Left forelimb (tissue), 1 donor: ENCODE measurements around the gene MFAP1.

ENCODE experiments used
- DNase-seq: peaks from one replicate; pipeline ENCODE4 v3.0.0-alpha.2; 2018; ENCODE audit warnings: low spot score

MFAP1 gene

DNA sequence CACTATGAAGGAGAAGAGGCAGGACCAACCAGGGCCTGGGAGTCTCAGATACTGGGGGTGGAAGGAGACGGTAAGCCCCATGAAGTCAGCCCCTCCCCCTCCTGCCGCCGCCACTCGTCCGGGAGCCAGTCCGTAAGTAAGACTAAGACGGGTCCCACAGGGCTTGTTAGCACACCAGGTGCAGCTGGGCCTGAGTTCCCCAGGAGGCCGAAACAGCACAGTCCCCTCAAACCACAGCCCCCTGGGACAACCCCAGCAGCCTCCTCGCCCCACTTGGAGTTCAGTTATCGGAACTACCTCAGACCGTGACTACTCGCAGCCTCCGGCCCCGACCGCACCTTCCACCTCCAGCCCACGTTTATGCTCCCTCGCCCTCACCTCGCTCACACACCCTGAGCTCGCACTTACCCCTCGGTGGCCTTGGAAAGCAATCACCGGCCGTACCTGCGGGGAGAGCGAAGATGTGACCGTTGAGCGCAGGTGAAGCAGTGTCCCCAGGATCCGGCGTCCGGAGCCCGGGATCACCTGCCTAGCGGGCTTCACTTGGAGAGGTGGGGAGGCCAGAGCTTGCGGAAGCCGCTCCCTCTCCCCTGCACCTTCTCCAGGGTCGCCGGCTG, 48.3 kb downstream of the MFAP1 start:
- no peak for DNase-seq

DNA sequence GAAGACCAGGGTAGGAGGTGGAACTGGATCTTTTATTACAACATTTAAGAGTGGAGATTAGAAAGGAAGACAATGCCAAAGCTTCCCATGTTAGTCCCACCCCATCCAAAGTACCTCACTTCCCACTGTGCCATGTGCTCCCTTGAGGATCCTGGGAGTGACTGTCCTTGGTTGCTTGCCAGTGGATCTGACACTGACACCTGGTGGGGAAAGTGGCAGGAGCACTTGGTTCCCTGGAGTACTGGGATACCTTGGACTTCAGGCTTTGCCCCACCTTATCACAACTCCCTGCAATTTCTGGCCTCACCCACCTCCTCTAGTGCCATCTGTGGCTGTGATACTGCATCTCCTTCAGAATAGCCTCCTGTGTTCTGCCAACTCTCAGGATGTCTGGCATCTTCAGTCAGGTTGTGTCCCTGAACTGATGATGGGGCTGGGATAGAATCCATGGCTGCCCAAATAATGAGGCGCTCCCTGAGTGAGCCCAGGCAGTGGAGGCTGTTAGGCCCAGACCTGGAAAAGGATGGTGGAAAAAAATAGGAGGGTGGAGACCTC, 49.0 kb downstream of the MFAP1 start:
- no peak for DNase-seq

DNA sequence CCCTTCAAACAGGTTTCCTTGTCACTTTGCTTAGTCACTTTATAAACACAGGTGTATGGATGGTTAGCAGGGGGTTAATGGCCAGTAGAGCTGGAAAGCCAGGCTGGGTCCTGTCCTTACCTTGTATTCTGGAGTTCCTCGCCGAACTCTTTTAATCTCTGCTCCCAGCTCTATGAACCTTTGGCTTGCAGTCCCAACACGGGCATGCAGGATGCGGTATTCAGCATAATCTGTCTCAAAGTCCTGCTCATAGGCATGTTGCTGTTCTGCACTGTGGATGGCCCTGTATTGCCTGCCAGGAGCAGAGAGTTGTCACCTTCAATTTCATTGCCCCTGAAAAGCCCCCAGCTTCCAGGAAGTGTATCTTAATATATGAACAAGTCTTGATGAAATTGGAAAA, 50.4 kb downstream of the MFAP1 start:
- DNase-seq: no peak

DNA sequence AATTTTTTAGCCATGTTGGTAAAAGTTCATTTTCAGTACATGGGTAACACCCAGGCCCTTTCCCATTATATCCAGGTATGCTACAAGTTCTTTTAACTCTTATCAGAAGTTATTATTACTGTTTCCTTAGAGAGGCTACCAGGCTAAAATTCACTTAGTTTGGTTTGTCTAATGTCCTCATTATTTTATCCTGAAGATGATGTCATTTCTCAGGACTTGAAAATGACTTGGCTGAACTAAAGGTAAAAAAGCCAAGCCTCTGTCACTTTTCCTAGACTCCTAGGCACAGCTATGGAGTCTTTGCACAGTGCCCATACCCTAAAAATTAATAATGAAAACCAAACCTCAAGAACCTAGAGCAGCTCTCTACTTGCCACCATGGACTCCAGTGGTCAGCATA, 51.9 kb downstream of the MFAP1 start:
- DNase-seq: no peak

DNA sequence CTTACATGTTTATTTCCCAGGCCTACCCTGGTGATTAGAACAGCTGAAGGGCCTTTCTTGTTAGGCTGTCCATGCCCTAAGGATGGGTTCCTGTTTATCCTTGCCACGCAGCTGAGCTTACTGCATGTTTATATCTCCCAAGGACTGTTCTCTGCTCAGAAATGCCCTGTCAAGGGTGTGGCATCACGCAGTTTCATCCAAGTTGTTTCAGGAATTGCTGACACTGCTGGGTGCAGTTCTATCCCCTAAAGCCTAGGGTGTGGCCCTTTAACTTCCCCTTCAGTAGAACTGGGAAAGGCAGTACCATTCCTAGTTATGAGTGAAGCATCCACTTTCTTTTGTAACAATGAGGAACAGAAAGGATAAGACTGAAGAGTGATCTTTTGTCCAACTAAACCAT, 52.7 kb downstream of the MFAP1 start:
- no peak for DNase-seq

DNA sequence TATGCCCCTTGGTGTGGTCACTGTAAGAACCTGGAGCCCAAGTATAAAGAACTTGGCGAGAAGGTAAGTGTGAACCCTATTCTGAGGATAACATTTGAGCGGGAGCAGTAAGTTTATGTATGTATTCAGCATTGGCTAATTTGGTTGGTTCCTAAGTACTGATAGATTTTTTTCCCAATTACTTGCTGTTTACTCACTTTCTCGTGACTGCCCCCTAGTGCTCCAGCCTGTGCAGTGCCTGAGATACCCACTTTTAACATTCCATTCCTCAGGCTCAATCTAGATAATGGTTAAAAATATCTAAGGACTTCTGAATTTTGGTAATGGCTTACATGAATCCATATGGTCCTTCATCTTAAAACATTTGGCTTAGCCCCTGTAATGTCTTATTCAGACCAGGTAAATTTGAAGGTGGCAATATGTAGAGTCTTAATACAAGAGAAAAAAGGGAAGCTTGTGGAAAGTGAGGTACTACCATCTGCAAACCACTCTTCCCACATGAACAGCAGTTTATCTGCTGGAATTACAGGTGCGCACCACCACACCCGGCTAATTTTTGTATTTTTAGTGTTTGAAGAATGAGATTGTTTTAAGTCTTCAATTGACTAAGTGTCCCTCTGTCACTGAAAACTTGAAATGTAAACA, 54.8 kb downstream of the MFAP1 start:
- no peak for DNase-seq

DNA sequence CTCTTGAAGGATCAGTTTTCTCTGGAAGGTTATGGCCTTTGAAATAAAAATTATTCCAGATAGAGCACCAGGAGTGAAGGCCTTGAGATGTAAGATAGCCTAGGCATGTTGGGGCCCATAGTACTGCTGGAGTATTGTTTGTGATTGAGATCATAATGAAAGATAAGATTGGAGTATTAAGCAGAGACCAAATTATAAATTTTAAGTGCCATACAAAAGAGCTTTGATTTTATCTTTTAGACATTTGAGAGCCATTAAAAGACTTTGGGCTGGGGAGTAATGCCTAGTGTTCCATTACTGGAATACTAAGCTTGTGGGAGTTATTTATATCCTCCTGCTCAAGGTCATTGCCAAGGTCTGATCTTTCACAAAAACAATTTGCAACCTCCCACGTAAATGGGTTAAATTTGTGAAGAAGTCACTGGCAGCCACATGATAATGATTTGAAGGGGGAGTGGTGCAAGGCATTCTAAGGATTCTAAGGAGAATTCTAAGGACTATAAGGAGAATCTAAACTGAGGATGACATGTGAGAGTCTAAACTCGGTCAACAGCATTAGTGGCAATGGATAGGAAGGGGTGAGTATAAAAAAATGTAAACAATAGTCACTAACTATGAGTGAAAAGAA, 60.6 kb downstream of the MFAP1 start:
- DNase-seq: no peak

DNA sequence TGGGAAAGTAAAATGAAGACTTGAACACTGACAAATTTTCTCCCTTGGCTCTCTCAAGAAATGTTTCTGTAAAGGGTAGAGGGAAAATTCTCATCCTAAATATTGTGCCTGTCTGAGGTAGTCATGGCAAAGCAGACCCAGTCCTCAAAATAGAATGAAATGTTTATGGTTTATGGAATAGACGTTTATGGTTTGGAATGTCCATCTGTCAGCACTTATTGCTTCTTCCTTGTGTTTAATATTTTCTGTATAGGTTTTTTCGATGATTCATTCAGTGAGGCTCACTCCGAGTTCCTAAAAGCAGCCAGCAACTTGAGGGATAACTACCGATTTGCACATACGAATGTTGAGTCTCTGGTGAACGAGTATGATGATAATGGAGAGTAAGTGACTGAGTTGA, 61.7 kb downstream of the MFAP1 start:
- DNase-seq: no peak
